ENCODE results near the gene TTC7B.

Gene TTC7B

GRCh38 chr14:90652626-90653025 is 163.6 kb downstream of the TTC7B start:
- no peak for TF ChIP-seq CTCF (conservative IDR thresholded peaks at IDR 0.05; ENCODE audit: control insufficient read depth, insufficient read depth, low read depth, low read length)
- DNase-seq (ENCODE audit: low read depth) = no peak
- H3K4me3 ChIP-seq (ENCODE audit: control insufficient read depth, low read depth, low read length) = no peak overlapping the region

DNA sequence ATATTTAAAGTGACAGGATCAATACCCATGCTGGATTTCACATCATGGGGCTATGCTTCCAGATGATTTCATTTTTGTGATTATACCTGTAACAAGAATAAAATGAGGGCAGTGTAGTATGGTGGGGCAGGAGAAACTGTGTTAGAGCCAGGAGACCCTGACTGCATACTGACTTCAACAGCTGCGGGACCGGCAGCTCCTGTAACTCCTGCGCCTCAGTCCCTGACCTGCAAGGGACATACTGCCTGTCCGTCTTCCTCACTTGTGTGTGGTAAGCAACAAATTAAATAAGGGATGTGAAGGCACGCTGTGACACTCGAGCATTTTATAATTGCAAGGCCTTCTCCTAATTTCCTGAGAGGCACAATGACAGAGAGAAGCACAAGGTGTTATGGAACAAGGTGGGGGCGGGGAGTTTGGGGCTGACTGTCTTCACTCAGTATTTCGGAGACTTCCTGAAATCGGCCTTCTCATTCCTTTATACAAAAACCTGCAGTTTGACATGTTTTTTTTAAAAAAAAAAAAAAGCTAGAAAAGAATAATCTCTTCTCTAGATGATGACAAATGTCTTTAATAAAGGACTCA is 164.2 kb downstream of the TTC7B start:
- DNase-seq (ENCODE audit: low read depth) = no peak
- TF ChIP-seq CTCF (conservative IDR thresholded peaks at IDR 0.05; ENCODE audit: control insufficient read depth, insufficient read depth, low read depth, low read length) = no peak
- H3K4me3 ChIP-seq (ENCODE audit: control insufficient read depth, low read depth, low read length) = no peak overlapping the region

GRCh38 chr14:90651271-90651804 is 164.9 kb downstream of the TTC7B start:
- no peak overlapping the region for H3K4me3 ChIP-seq (ENCODE audit: control insufficient read depth, low read depth, low read length)
- no peak for DNase-seq (ENCODE audit: low read depth)
- TF ChIP-seq CTCF (conservative IDR thresholded peaks at IDR 0.05; ENCODE audit: control insufficient read depth, insufficient read depth, low read depth, low read length) = no peak

- no peak for TF ChIP-seq CTCF (conservative IDR thresholded peaks at IDR 0.05; ENCODE audit: control insufficient read depth, insufficient read depth, low read depth, low read length)
- no peak overlapping the region for H3K4me3 ChIP-seq (ENCODE audit: control insufficient read depth, low read depth, low read length)
- DNase-seq (ENCODE audit: low read depth) = no peak
Observed at GRCh38 chr14:90649557-90650135, 166.6 kb downstream of the TTC7B start.

DNA sequence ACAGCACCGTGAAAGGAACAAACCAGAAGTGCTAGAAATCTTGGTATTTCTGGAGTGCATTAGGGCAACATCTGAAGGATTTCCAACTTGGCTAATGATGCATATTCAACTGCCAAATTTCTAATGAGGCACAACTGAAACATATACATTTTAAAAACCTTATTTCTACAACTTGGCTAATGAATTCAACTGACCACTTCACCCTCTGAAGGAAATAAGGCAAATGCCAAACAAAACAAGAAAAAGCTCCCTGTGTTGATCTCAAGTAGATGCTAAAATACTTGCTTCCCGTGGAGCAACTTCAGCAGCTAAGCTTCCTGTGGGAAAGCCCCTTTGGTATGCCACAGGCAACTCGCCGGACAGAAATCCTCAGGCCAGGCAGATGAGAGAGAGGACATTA is 167.1 kb downstream of the TTC7B start:
- no peak for DNase-seq (ENCODE audit: low read depth)
- TF ChIP-seq CTCF (conservative IDR thresholded peaks at IDR 0.05; ENCODE audit: control insufficient read depth, insufficient read depth, low read depth, low read length) = no peak
- H3K4me3 ChIP-seq (ENCODE audit: control insufficient read depth, low read depth, low read length) = no peak overlapping the region

DNA sequence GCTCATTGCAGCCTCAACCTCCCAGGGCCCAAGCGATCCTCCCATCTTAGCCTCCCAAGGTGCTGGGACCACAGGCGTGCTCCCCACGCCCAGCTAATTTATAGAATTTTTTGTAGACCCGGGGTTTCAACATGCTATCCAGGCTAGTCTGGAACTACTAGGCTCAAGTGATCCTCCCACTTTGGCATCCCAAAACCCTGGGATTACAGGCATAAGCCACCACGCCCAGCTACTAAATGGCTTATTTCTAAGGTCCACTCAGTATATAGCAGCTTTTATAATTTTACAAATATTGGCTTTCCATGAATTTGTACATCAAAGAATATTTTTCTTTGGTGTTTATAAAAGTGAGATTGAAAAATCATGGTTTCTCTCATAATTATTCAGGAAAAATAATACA is 167.8 kb downstream of the TTC7B start:
- DNase-seq (ENCODE audit: low read depth) = no peak
- no peak overlapping the region for H3K4me3 ChIP-seq (ENCODE audit: control insufficient read depth, low read depth, low read length)
- TF ChIP-seq CTCF (conservative IDR thresholded peaks at IDR 0.05; ENCODE audit: control insufficient read depth, insufficient read depth, low read depth, low read length) = no peak
